ENCODE measurements around the gene CHCHD4. TPM values are rescaled to one million over a fixed set of nuclear protein-coding genes. Genes with fewer than 3 reads are reported as not detected.

Gene CHCHD4
- total and polyA plus RNA-seq, 2 of the 13 experiments (the other 11 are each of a cell fraction or from before 2014, with no cell fraction given) = 15.8 to 24.1 TPM

GRCh38 chr3:14125193-14126016, 735 bp upstream of the CHCHD4 start:
- Histone ChIP-seq H3K27me3 (ENCODE audit: control insufficient read depth in 1 of 2, insufficient read depth in 2 of 2, low read length in 2 of 2) (no peaks in the 10 kb centered on the region; a peak in 1 of 5 replicates), H2AFZ (ENCODE audit: low read length) (no peak overlapping the region), H3K36me3 (replicated peaks in 1 of 2; ENCODE audit: control insufficient read depth in 1 of 2, insufficient read depth in 2 of 2, low read length in 2 of 2) (peaks cover 7 to 31% of the 10 kb centered on the region in 2 experiments), H3K9ac (ENCODE audit: insufficient read depth, low read depth, low read length) (peak overlapping the region; percentile 90), H3K4me2 (ENCODE audit: low read depth, low read length) (peak overlapping the region; percentile 89), H3K4me3 (replicated peaks in 1 of 3; ENCODE audit: insufficient read depth in 1 of 3, low read depth in 2 of 3, low read length in 3 of 3) (peak overlapping the region; percentile 80 to 95 (median 88)), H3K27ac (ENCODE audit: extremely low read length, insufficient read depth, low read length) (peak overlapping the region; percentile 95), H4K20me1 (ENCODE audit: insufficient read depth, low read length) (peaks cover 16% of the 10 kb centered on the region), H3K9me3 (ENCODE audit: low read length) (no peaks in the 10 kb centered on the region), H3K4me1 (ENCODE audit: insufficient read depth, low read length) (peaks cover 46% of the 10 kb centered on the region), H3K79me2 (ENCODE audit: insufficient read depth, low read length) (peaks cover 58% of the 10 kb centered on the region)
- peak; percentile 56 for ATAC-seq
- in situ Hi-C loops (cut with HindIII; ENCODE audit: extremely low pct_ligation_motif_present, low pct_unique_long_range_greater_than_20kb) (no loop called here), intact Hi-C loops (cut with micrococcal nuclease; ENCODE audit: unreplicated experiment) (no loop called here)
- DNase-seq (ENCODE audit: low spot score) = peak; percentile 72
- CTCF ChIA-PET (ENCODE audit: low intra/inter-chr PET ratio, low total read pairs) = interaction anchor here (1.6 kb wide), 1 partner anchor 228 kb away, joined by 5 read pairs; no protein-coding TSS in a partner anchor
- WGBS (ENCODE audit: low lambda C conversion rate) = 0% methylated on average over 10 of the region's 44 CpGs
- TSS peak; percentile 48 for BruUV-seq (replicated peaks)
- FAIRE-seq = peak; percentile 18
- POLR2A ChIA-PET = interaction anchor here (0.6 to 5.0 kb wide), 19 partner anchors 9 to 526 kb away, joined by 3 to 75 read pairs (median 4); partner anchors contain the start of genes CCDC174, LSM3 and XPC
- TF ChIP-seq ZNF3 (CRISPR knock-in tag; IDR thresholded peaks at IDR 0.05) (peak; percentile 96), ATF7-NPFF (CRISPR knock-in tag; IDR thresholded peaks at IDR 0.05; ENCODE audit: low read depth) (0 out of 2 replicates have a peak, but pooled peaks have one; percentile 24), SCMH1 (CRISPR knock-in tag; IDR thresholded peaks at IDR 0.05; ENCODE audit: borderline replicate concordance) (no peak), BCL3 (CRISPR knock-in tag; IDR thresholded peaks at IDR 0.05) (no peak; the same call in 1 of the 2 replicates), ZNF629 (CRISPR knock-in tag; conservative IDR thresholded peaks at IDR 0.05) (no peak; the same call in 1 of the 2 replicates), ZNF335 (CRISPR knock-in tag; IDR thresholded peaks at IDR 0.05) (no peak), FOXJ3 (CRISPR knock-in tag; IDR thresholded peaks at IDR 0.05; ENCODE audit: borderline replicate concordance) (no peak), ZNF234 (CRISPR knock-in tag; conservative IDR thresholded peaks at IDR 0.05) (no peak; the same call in 1 of the 2 replicates), YEATS4 (CRISPR knock-in tag; IDR thresholded peaks at IDR 0.05; ENCODE audit: borderline replicate concordance) (no peak; the same call in 1 of the 2 replicates), PHF20 (CRISPR knock-in tag; IDR thresholded peaks at IDR 0.05) (peak; percentile 50; the same call in 1 of the 2 replicates), ZNF496 (CRISPR knock-in tag; IDR thresholded peaks at IDR 0.05; ENCODE audit: insufficient replicate concordance) (no peak), NFIC (IDR thresholded peaks at IDR 0.05; ENCODE audit: low read length) (no peak), PAXIP1 (CRISPR knock-in tag; conservative IDR thresholded peaks at IDR 0.05) (no peak), ZNF274 (CRISPR knock-in tag; IDR thresholded peaks at IDR 0.05) (no peak; the same call in 1 of the 2 replicates), NFE2L2 (IDR thresholded peaks at IDR 0.05; ENCODE audit: low read length) (no peak), ZNF160 (CRISPR knock-in tag; IDR thresholded peaks at IDR 0.05) (no peak), ZBTB8A (CRISPR knock-in tag; IDR thresholded peaks at IDR 0.05; ENCODE audit: borderline replicate concordance, low read depth) (peak; percentile 80; the same call in 1 of the 2 replicates)
- TF ChIP-seq, protein P1, sequence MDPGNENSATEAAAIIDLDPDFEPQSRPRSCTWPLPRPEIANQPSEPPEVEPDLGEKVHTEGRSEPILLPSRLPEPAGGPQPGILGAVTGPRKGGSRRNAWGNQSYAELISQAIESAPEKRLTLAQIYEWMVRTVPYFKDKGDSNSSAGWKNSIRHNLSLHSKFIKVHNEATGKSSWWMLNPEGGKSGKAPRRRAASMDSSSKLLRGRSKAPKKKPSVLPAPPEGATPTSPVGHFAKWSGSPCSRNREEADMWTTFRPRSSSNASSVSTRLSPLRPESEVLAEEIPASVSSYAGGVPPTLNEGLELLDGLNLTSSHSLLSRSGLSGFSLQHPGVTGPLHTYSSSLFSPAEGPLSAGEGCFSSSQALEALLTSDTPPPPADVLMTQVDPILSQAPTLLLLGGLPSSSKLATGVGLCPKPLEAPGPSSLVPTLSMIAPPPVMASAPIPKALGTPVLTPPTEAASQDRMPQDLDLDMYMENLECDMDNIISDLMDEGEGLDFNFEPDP (CRISPR knock-in tag; conservative IDR thresholded peaks at IDR 0.05) = no peak
